ENCODE data around the gene PAX8.
"Not testable (repeated sequence)": the region's sequence is repeated elsewhere in the genome, so short reads cannot be mapped to it uniquely, and the experiment has no call there.

PAX8 gene

GRCh38 chr2:113235347-113236226 is 43.1 kb downstream of the PAX8 start:
- not testable (repeated sequence) for FAIRE-seq

- no peak for FAIRE-seq
Measured at GRCh38 chr2:113234721-113235346, 43.9 kb downstream of the PAX8 start.

- FAIRE-seq = no peak
Measured at GRCh38 chr2:113233593-113234550, 44.8 kb downstream of the PAX8 start.

- no peak for FAIRE-seq
Measured at GRCh38 chr2:113232740-113233139, 46.0 kb downstream of the PAX8 start.

- no peak for FAIRE-seq
Measured at GRCh38 chr2:113232123-113232522, 46.6 kb downstream of the PAX8 start.

- no peak for FAIRE-seq
Measured at GRCh38 chr2:113231064-113231463, 47.7 kb downstream of the PAX8 start.

GRCh38 chr2:113230531-113230930 is 48.2 kb downstream of the PAX8 start:
- no peak for FAIRE-seq

GRCh38 chr2:113229795-113230194 is 48.9 kb downstream of the PAX8 start:
- FAIRE-seq = no peak

GRCh38 chr2:113228991-113229716 is 49.6 kb downstream of the PAX8 start:
- FAIRE-seq = no peak

GRCh38 chr2:113228351-113228750 is 50.4 kb downstream of the PAX8 start:
- no peak for FAIRE-seq

- no peak for FAIRE-seq
Measured at GRCh38 chr2:113227698-113228097, 51.0 kb downstream of the PAX8 start.

GRCh38 chr2:113227290-113227689 is 51.4 kb downstream of the PAX8 start:
- FAIRE-seq = no peak

- no peak for FAIRE-seq
Measured at GRCh38 chr2:113226462-113226861, 52.3 kb downstream of the PAX8 start.

- no peak for FAIRE-seq
Measured at GRCh38 chr2:113225263-113226259, 53.2 kb downstream of the PAX8 start.

GRCh38 chr2:113224647-113225236 is 54.0 kb downstream of the PAX8 start:
- no peak for FAIRE-seq

- FAIRE-seq = no peak
Measured at GRCh38 chr2:113223813-113224212, 54.9 kb downstream of the PAX8 start.

GRCh38 chr2:113221846-113222245 is 56.9 kb downstream of the PAX8 start:
- FAIRE-seq = no peak

GRCh38 chr2:113220970-113221708 is 57.6 kb downstream of the PAX8 start:
- no peak for FAIRE-seq

- no peak for FAIRE-seq
Measured at GRCh38 chr2:113219889-113220641, 58.7 kb downstream of the PAX8 start.

Data from G401.6 (cell line).